ENCODE measurements around the gene TAGLN. TPM values are rescaled to one million over a fixed set of nuclear protein-coding genes. Genes with fewer than 3 reads are reported as not detected.

Gene TAGLN
- total and polyA plus RNA-seq, 9 of the 15 experiments (the other 6 are each of a cell fraction or from before 2014, with no cell fraction given): 0.21 to 4.9 (median 1.1) TPM

- TF ChIP-seq, protein P1, sequence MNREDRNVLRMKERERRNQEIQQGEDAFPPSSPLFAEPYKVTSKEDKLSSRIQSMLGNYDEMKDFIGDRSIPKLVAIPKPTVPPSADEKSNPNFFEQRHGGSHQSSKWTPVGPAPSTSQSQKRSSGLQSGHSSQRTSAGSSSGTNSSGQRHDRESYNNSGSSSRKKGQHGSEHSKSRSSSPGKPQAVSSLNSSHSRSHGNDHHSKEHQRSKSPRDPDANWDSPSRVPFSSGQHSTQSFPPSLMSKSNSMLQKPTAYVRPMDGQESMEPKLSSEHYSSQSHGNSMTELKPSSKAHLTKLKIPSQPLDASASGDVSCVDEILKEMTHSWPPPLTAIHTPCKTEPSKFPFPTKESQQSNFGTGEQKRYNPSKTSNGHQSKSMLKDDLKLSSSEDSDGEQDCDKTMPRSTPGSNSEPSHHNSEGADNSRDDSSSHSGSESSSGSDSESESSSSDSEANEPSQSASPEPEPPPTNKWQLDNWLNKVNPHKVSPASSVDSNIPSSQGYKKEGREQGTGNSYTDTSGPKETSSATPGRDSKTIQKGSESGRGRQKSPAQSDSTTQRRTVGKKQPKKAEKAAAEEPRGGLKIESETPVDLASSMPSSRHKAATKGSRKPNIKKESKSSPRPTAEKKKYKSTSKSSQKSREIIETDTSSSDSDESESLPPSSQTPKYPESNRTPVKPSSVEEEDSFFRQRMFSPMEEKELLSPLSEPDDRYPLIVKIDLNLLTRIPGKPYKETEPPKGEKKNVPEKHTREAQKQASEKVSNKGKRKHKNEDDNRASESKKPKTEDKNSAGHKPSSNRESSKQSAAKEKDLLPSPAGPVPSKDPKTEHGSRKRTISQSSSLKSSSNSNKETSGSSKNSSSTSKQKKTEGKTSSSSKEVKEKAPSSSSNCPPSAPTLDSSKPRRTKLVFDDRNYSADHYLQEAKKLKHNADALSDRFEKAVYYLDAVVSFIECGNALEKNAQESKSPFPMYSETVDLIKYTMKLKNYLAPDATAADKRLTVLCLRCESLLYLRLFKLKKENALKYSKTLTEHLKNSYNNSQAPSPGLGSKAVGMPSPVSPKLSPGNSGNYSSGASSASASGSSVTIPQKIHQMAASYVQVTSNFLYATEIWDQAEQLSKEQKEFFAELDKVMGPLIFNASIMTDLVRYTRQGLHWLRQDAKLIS (CRISPR knock-in tag; IDR thresholded peaks at IDR 0.05): no peak
- TF ChIP-seq PHF8 (IDR thresholded peaks at IDR 0.05; ENCODE audit: borderline replicate concordance, low read length) (no peak; the same call in 1 of the 2 replicates), TAF9B (IDR thresholded peaks at IDR 0.05; ENCODE audit: partially characterized antibody) (no peak), DLX4 (CRISPR knock-in tag; IDR thresholded peaks at IDR 0.05) (no peak), L3MBTL2 (IDR thresholded peaks at IDR 0.05) (peak; percentile 80), FOXP1 (CRISPR knock-in tag; IDR thresholded peaks at IDR 0.05) (no peak), NR3C1 (CRISPR knock-in tag; IDR thresholded peaks at IDR 0.05) (no peak), GTF2E2 (tag; IDR thresholded peaks at IDR 0.05) (no peak), MTA2 (IDR thresholded peaks at IDR 0.05; ENCODE audit: low read depth) (no peak), DNMT1 (IDR thresholded peaks at IDR 0.05) (no peak), TGIF2 (CRISPR knock-in tag; IDR thresholded peaks at IDR 0.05) (no peak), BDP1 (IDR thresholded peaks at IDR 0.05; ENCODE audit: insufficient read depth, insufficient read length) (no peak), ZNF57 (CRISPR knock-in tag; IDR thresholded peaks at IDR 0.05) (no peak), SRSF3 (IDR thresholded peaks at IDR 0.05; ENCODE audit: insufficient read depth, low read length) (no peak), CBX1 (IDR thresholded peaks at IDR 0.05; ENCODE audit: low read depth) (0 out of 2 replicates have a peak, but pooled peaks have one; percentile 38), CBX3 (IDR thresholded peaks at IDR 0.05; ENCODE audit: borderline replicate concordance in 1 of 2, low read length in 2 of 2) (peak in 1 of 2 experiments; percentile 85; a peak in 1 of 3 replicates), SMAD3 (CRISPR knock-in tag; conservative IDR thresholded peaks at IDR 0.05) (no peak), MNT (conservative IDR thresholded peaks at IDR 0.05) (peak; percentile 80 to 83), RUNX1 (IDR thresholded peaks at IDR 0.05; ENCODE audit: low read depth) (no peak), GATAD2A (IDR thresholded peaks at IDR 0.05) (0 out of 2 replicates have a peak, but pooled peaks have one; percentile 71)
- TF ChIP-seq, protein P2, sequence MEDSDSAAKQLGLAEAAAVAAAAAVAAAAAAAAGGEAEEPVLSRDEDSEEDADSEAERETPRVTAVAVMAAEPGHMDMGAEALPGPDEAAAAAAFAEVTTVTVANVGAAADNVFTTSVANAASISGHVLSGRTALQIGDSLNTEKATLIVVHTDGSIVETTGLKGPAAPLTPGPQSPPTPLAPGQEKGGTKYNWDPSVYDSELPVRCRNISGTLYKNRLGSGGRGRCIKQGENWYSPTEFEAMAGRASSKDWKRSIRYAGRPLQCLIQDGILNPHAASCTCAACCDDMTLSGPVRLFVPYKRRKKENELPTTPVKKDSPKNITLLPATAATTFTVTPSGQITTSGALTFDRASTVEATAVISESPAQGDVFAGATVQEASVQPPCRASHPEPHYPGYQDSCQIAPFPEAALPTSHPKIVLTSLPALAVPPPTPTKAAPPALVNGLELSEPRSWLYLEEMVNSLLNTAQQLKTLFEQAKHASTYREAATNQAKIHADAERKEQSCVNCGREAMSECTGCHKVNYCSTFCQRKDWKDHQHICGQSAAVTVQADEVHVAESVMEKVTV (CRISPR knock-in tag; IDR thresholded peaks at IDR 0.05): no peak
These were observed 18.2 kb upstream of the TAGLN start (continued) for GRCh38 chr11:117180661-117181585.

Measured in K562 (cell line).